GM18909 (cell line): ENCODE results near the gene PYGB.
"Not testable (repeated sequence)": the region's sequence is repeated elsewhere in the genome, so short reads cannot be mapped to it uniquely, and the experiment has no call there.

Experiments used
- ATAC-seq: cut with Tn5 transposase; IDR thresholded peaks from one replicate; pipeline ENCODE4 v1.9.1; 2021; ENCODE audit warnings: mild to moderate bottlenecking; ENCODE audit not compliant: unreplicated experiment, poor library complexity

Gene PYGB

GRCh38 chr20:25321991-25322390 lies 74.1 kb downstream of the PYGB start:
- ATAC-seq, result no peak

GRCh38 chr20:25323496-25324246 lies 75.8 kb downstream of the PYGB start:
- no peak for ATAC-seq

- no peak for ATAC-seq
Observed at GRCh38 chr20:25324412-25324811, 76.5 kb downstream of the PYGB start.

GRCh38 chr20:25325073-25325472 lies 77.2 kb downstream of the PYGB start:
- ATAC-seq, result no peak

- no peak for ATAC-seq
Observed at GRCh38 chr20:25325997-25326396, 78.1 kb downstream of the PYGB start.

GRCh38 chr20:25327521-25328235 lies 79.8 kb downstream of the PYGB start:
- ATAC-seq, result no peak

GRCh38 chr20:25328954-25329498 lies 81.1 kb downstream of the PYGB start:
- ATAC-seq, result no peak

GRCh38 chr20:25334972-25335371 lies 87.1 kb downstream of the PYGB start:
- not testable (repeated sequence) for ATAC-seq

- no peak for ATAC-seq
Observed at GRCh38 chr20:25336561-25337422, 88.9 kb downstream of the PYGB start.

- ATAC-seq, result no peak
Observed at GRCh38 chr20:25338112-25339023, 90.5 kb downstream of the PYGB start.

GRCh38 chr20:25339608-25340007 lies 91.7 kb downstream of the PYGB start:
- no peak for ATAC-seq

- no peak for ATAC-seq
Observed at GRCh38 chr20:25340380-25340779, 92.5 kb downstream of the PYGB start.

GRCh38 chr20:25341716-25342680 lies 94.1 kb downstream of the PYGB start:
- ATAC-seq, result no peak

- ATAC-seq, result no peak
Observed at GRCh38 chr20:25344634-25345033, 96.7 kb downstream of the PYGB start.

GRCh38 chr20:25345721-25346120 lies 97.8 kb downstream of the PYGB start:
- no peak for ATAC-seq

GRCh38 chr20:25346349-25346748 lies 98.5 kb downstream of the PYGB start:
- no peak for ATAC-seq
